ENCODE data around the gene SPON1. TPM values are rescaled to one million over a fixed set of nuclear protein-coding genes. Genes with fewer than 3 reads are reported as not detected.

The SPON1 gene
- total and polyA plus RNA-seq, 2 experiments from 2014 or later, result 2.9 to 6.4 TPM

DNA sequence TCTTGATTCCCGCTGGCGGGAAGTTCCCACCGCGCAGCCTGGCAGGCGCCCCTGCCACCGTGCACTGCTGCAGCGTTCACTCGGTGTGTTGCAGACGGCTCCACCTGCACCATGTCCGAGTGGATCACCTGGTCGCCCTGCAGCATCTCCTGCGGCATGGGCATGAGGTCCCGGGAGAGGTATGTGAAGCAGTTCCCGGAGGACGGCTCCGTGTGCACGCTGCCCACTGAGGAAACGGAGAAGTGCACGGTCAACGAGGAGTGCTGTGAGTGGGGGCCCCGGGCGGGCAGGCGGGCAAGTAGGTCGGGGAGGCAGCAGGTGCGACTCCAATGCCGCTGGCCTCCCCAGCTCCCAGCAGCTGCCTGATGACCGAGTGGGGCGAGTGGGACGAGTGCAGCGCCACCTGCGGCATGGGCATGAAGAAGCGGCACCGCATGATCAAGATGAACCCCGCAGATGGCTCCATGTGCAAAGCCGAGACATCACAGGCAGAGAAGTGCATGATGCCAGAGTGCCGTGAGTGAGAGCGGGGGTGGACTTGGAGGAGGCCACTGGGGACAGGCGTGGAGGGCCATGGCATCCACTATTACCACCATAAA, 296.8 kb downstream of the SPON1 start:
- TF ChIP-seq, protein P1, sequence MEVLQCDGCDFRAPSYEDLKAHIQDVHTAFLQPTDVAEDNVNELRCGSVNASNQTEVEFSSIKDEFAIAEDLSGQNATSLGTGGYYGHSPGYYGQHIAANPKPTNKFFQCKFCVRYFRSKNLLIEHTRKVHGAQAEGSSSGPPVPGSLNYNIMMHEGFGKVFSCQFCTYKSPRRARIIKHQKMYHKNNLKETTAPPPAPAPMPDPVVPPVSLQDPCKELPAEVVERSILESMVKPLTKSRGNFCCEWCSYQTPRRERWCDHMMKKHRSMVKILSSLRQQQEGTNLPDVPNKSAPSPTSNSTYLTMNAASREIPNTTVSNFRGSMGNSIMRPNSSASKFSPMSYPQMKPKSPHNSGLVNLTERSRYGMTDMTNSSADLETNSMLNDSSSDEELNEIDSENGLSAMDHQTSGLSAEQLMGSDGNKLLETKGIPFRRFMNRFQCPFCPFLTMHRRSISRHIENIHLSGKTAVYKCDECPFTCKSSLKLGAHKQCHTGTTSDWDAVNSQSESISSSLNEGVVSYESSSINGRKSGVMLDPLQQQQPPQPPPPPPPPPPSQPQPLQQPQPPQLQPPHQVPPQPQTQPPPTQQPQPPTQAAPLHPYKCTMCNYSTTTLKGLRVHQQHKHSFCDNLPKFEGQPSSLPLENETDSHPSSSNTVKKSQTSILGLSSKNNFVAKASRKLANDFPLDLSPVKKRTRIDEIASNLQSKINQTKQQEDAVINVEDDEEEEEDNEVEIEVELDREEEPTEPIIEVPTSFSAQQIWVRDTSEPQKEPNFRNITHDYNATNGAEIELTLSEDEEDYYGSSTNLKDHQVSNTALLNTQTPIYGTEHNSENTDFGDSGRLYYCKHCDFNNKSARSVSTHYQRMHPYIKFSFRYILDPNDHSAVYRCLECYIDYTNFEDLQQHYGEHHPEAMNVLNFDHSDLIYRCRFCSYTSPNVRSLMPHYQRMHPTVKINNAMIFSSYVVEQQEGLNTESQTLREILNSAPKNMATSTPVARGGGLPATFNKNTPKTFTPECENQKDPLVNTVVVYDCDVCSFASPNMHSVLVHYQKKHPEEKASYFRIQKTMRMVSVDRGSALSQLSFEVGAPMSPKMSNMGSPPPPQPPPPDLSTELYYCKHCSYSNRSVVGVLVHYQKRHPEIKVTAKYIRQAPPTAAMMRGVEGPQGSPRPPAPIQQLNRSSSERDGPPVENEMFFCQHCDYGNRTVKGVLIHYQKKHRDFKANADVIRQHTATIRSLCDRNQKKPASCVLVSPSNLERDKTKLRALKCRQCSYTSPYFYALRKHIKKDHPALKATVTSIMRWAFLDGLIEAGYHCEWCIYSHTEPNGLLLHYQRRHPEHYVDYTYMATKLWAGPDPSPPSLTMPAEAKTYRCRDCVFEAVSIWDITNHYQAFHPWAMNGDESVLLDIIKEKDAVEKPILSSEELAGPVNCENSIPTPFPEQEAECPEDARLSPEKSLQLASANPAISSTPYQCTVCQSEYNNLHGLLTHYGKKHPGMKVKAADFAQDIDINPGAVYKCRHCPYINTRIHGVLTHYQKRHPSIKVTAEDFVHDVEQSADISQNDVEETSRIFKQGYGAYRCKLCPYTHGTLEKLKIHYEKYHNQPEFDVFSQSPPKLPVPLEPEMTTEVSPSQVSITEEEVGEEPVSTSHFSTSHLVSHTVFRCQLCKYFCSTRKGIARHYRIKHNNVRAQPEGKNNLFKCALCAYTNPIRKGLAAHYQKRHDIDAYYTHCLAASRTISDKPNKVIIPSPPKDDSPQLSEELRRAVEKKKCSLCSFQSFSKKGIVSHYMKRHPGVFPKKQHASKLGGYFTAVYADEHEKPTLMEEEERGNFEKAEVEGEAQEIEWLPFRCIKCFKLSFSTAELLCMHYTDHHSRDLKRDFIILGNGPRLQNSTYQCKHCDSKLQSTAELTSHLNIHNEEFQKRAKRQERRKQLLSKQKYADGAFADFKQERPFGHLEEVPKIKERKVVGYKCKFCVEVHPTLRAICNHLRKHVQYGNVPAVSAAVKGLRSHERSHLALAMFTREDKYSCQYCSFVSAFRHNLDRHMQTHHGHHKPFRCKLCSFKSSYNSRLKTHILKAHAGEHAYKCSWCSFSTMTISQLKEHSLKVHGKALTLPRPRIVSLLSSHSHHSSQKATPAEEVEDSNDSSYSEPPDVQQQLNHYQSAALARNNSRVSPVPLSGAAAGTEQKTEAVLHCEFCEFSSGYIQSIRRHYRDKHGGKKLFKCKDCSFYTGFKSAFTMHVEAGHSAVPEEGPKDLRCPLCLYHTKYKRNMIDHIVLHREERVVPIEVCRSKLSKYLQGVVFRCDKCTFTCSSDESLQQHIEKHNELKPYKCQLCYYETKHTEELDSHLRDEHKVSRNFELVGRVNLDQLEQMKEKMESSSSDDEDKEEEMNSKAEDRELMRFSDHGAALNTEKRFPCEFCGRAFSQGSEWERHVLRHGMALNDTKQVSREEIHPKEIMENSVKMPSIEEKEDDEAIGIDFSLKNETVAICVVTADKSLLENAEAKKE (CRISPR knock-in tag; IDR thresholded peaks at IDR 0.05), result no peak
- TF ChIP-seq POLR2AphosphoS5 (IDR thresholded peaks at IDR 0.05; ENCODE audit: low read depth), result no peak
- TF ChIP-seq CREB1 (CRISPR knock-in tag; IDR thresholded peaks at IDR 0.05; ENCODE audit: low read depth), result no peak
- no peak for TF ChIP-seq EZH2 (IDR thresholded peaks at IDR 0.05; ENCODE audit: low read depth, unreplicated experiment)
- no peak for TF ChIP-seq STAT1 (IDR thresholded peaks at IDR 0.05; ENCODE audit: unreplicated experiment)
- no peak for TF ChIP-seq ZNF331 (CRISPR knock-in tag; IDR thresholded peaks at IDR 0.05; ENCODE audit: low read depth)
- TF ChIP-seq, protein P2, sequence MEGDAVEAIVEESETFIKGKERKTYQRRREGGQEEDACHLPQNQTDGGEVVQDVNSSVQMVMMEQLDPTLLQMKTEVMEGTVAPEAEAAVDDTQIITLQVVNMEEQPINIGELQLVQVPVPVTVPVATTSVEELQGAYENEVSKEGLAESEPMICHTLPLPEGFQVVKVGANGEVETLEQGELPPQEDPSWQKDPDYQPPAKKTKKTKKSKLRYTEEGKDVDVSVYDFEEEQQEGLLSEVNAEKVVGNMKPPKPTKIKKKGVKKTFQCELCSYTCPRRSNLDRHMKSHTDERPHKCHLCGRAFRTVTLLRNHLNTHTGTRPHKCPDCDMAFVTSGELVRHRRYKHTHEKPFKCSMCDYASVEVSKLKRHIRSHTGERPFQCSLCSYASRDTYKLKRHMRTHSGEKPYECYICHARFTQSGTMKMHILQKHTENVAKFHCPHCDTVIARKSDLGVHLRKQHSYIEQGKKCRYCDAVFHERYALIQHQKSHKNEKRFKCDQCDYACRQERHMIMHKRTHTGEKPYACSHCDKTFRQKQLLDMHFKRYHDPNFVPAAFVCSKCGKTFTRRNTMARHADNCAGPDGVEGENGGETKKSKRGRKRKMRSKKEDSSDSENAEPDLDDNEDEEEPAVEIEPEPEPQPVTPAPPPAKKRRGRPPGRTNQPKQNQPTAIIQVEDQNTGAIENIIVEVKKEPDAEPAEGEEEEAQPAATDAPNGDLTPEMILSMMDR (conservative IDR thresholded peaks at IDR 0.05; ENCODE audit: low read depth in 2 of 2), result peak; percentile 30 to 53; a peak in 3 of 4 replicates
- no peak for TF ChIP-seq EZH2phosphoT487 (IDR thresholded peaks at IDR 0.05; ENCODE audit: unreplicated experiment)
- no peaks in the 10 kb centered on the region for H3K4me1 Mint-ChIP-seq
- peaks cover 18% of the 10 kb centered on the region for H3K9me2 ChIP-seq (ENCODE audit: insufficient read depth)
- H3K36me3 Mint-ChIP-seq (ENCODE audit: low read depth), result peaks cover 18% of the 10 kb centered on the region
- DNase-seq (ENCODE audit: low spot score) (peak; percentile 35), ATAC-seq (peak; percentile 39)
- no peak overlapping the region for H2AFZ ChIP-seq
- no peak overlapping the region for H3K4me3 Mint-ChIP-seq
- H3K27me3 ChIP-seq (ENCODE audit: insufficient read depth), result no peaks in the 10 kb centered on the region
- no peaks in the 10 kb centered on the region; the same call in 1 of the 2 replicates for H3K36me3 ChIP-seq (ENCODE audit: insufficient read depth)
- H3F3A ChIP-seq (replicated peaks; ENCODE audit: low read depth), result peaks cover 6% of the 10 kb centered on the region; the same call in 1 of the 2 replicates
- H3K79me2 ChIP-seq (replicated peaks; ENCODE audit: insufficient read depth), result no peaks in the 10 kb centered on the region
- H3K27ac Mint-ChIP-seq, result no peak overlapping the region
- H3K27me3 Mint-ChIP-seq (ENCODE audit: insufficient read depth, low read depth, poor library complexity), result peaks cover 26% of the 10 kb centered on the region
- peaks cover 19% of the 10 kb centered on the region for H3K9me3 Mint-ChIP-seq
- H3K4me2 ChIP-seq, result no peak overlapping the region
- H4K20me1 ChIP-seq (replicated peaks; ENCODE audit: insufficient read depth), result peaks cover 5% of the 10 kb centered on the region; the same call in 1 of the 2 replicates
- H3K27ac ChIP-seq (ENCODE audit: low read depth), result no peak overlapping the region
- H3K4me1 ChIP-seq (ENCODE audit: insufficient read depth), result no peaks in the 10 kb centered on the region
- H3K4me3 ChIP-seq, result no peak overlapping the region
